ENCODE data around the gene MPPED1. TPM values are rescaled to one million over a fixed set of nuclear protein-coding genes. Genes with fewer than 3 reads are reported as not detected.

Gene MPPED1
- total and polyA plus RNA-seq, 2 donors (not counting 3 experiments of a cell fraction or from before 2014, with no cell fraction given): not detected

DNA sequence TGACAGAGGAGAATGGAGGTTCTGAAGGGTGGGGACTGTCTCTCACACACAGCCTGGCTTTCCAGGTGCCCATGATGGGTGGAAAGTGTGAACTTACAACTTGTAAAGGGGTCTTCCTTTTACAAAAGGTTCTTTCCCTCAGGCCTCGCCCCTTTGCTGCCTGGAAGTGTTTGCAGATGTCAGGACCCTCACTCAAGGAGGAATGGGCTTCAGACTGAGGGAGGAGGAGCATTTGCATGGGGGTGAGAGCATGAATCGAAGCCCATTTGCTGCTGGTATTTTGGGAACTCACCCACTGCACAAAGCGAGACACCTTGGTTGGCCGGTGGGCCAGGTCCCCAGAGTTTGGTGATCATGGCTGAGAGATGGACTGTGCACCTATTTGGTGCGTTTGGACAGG, 25.1 kb downstream of the MPPED1 start:
- dilution Hi-C loops (cut with MboI; ENCODE audit: extremely low pct_ligation_motif_present, low sequenced_read_pairs): no loop called here

More for the DNA sequence above, 25.1 kb downstream of the MPPED1 start:
- Histone ChIP-seq H3K4me1 (ENCODE audit: control insufficient read depth, extremely low read depth, insufficient read depth, low read length) (no peaks in the 10 kb centered on the region), H3K27me3 (ENCODE audit: control insufficient read depth in 2 of 2, insufficient read depth in 2 of 2, low read length in 2 of 2) (no peaks in the 10 kb centered on the region), H3K79me2 (ENCODE audit: control insufficient read depth, insufficient read depth, low read length) (no peaks in the 10 kb centered on the region), H3K36me3 (ENCODE audit: control insufficient read depth in 2 of 2, extremely low read depth in 1 of 2, insufficient read depth in 2 of 2, low read length in 2 of 2) (no peaks in the 10 kb centered on the region), H3K4me2 (ENCODE audit: insufficient read depth, low read length) (no peak overlapping the region), H3K4me3 (replicated peaks in 1 of 3; ENCODE audit: insufficient read depth in 1 of 3, low read depth in 1 of 3, low read length in 3 of 3) (no peak overlapping the region), H3K9me1 (replicated peaks; ENCODE audit: control insufficient read depth, extremely low read depth, insufficient read depth, low read length) (no peaks in the 10 kb centered on the region), H3K27ac (ENCODE audit: insufficient read depth, low read depth, low read length) (no peak overlapping the region), H3K9me3 (replicated peaks; ENCODE audit: control insufficient read depth, insufficient read depth, low read length) (no peaks in the 10 kb centered on the region), H2AFZ (ENCODE audit: low read depth, low read length) (no peak overlapping the region), H4K20me1 (replicated peaks; ENCODE audit: control insufficient read depth, extremely low read depth, insufficient read depth, low read length) (no peaks in the 10 kb centered on the region), H3K9ac (replicated peaks; ENCODE audit: extremely low read depth, insufficient read depth, low read length) (no peak overlapping the region)
- POLR2A ChIA-PET: no interaction called here
- intact Hi-C loops (cut with micrococcal nuclease): no loop called here
- no TSS peak for BruUV-seq (replicated peaks)
- CTCF ChIA-PET: no interaction called here
- no peak for DNase-seq (ENCODE audit: low read depth, low spot score)
- TF ChIP-seq EZH2 (IDR thresholded peaks at IDR 0.05; ENCODE audit: borderline replicate concordance, low read depth, low read length, severe bottlenecking) (no peak), GATA2 (IDR thresholded peaks at IDR 0.05; ENCODE audit: insufficient read depth, insufficient read length, low read depth, low read length) (no peak), POLR2AphosphoS5 (IDR thresholded peaks at IDR 0.05; ENCODE audit: insufficient read depth, low read depth, low read length) (no peak), MYC (IDR thresholded peaks at IDR 0.05; ENCODE audit: low read depth, low read length) (no peak), FOS (IDR thresholded peaks at IDR 0.05; ENCODE audit: borderline replicate concordance, insufficient read depth, low read length) (no peak), JUN (IDR thresholded peaks at IDR 0.05; ENCODE audit: borderline replicate concordance, insufficient read depth, insufficient read length, low read depth) (no peak), CTCF (IDR thresholded peaks at IDR 0.05; ENCODE audit: extremely low read depth in 1 of 2, insufficient read depth in 1 of 2, low read depth in 1 of 2, low read length in 2 of 2) (no peak), POLR2A (IDR thresholded peaks at IDR 0.05; ENCODE audit: low read depth, low read length) (no peak)
- TF ChIP-seq, protein P1, sequence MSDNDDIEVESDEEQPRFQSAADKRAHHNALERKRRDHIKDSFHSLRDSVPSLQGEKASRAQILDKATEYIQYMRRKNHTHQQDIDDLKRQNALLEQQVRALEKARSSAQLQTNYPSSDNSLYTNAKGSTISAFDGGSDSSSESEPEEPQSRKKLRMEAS (IDR thresholded peaks at IDR 0.05; ENCODE audit: insufficient read depth, insufficient read length): no peak
- FAIRE-seq: no peak
